Measurements from ENCODE around the gene LRTM2. TPM values are rescaled to one million over a fixed set of nuclear protein-coding genes. Genes with fewer than 3 reads are reported as not detected.

The LRTM2 gene
- total RNA-seq, 1 experiment from 2014 or later = not detected

DNA sequence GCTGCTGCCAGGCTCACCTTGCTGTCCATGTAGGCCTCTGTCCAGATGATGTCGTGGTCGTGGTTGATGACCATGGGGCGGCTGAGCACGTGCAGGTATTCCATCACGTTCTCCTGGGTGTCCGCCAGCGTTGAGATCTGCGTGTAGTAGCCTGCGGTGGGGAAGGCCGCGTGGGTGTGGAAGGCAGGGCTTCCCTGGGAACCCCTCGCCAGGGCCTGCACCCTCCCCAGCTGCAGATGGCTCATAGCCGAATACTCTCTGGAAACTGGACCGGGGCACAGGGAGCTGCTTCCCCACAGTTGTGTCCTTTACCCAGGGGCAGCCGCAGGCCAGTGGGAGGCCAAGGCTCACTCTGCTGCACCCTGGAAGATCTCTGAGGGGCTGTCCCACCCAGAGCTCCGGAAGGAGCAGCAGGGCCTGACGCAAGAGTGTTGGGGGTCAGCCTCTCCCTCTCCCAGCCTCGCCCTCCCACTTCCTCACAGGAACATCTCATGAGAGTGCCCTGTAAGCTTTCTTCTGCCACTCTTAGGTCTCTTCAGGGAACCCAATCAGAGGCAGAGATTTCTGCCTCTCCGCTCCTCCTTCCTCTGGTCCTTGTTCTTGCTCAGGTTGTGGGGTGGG, 62.6 kb downstream of the LRTM2 start:
- Histone ChIP-seq H3K4me1 (replicated peaks) (no peaks in the 10 kb centered on the region), H3K27ac (no peak overlapping the region)

GRCh38 chr12:1883513-1883912, 63.1 kb downstream of the LRTM2 start:
- H3K27me3 ChIP-seq (replicated peaks) = peaks cover 64% of the 10 kb centered on the region
- no peak overlapping the region for H3K27ac ChIP-seq
- H3K9me3 ChIP-seq (replicated peaks) = no peaks in the 10 kb centered on the region

More for the DNA sequence above, 62.6 kb downstream of the LRTM2 start:
- DNase-seq (ENCODE audit: low read depth in 1 of 2, low spot score in 2 of 2) = no peak
- Histone ChIP-seq H3K4me3 (no peak overlapping the region), H3K27me3 (replicated peaks) (peaks cover 61% of the 10 kb centered on the region), H3K36me3 (no peaks in the 10 kb centered on the region), H3K9me3 (replicated peaks) (no peaks in the 10 kb centered on the region)

DNA sequence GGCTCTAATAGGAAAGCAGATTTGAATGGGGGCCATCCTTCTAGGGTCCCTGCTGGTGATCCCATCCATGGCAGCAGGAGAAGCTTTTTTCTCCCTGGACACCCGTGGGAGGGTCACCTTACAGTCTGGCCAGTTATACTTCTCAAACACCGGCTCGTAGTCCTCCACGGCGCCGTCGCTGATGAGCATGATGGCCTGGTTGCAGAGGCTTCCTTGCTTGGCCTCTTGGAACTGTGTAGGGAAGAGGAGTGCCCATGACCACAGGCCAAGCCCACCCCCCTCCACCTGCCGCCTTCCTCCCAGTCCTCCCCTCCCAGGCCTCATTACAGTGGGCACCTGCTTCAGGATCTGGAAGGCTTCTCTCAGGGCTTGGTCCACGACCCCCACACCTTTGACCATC, 64.3 kb downstream of the LRTM2 start:
- no peaks in the 10 kb centered on the region for H3K36me3 ChIP-seq
- no peak for DNase-seq (ENCODE audit: low read depth in 1 of 2, low spot score in 2 of 2)
- H3K4me1 ChIP-seq (replicated peaks) = no peaks in the 10 kb centered on the region
- peaks cover 72% of the 10 kb centered on the region for H3K27me3 ChIP-seq (replicated peaks)
- H3K4me3 ChIP-seq = no peak overlapping the region
- no peaks in the 10 kb centered on the region for H3K9me3 ChIP-seq (replicated peaks)
- no peak overlapping the region for H3K27ac ChIP-seq

More at GRCh38 chr12:1883513-1883912, 63.1 kb downstream of the LRTM2 start:
- DNase-seq (ENCODE audit: low read depth in 1 of 2, low spot score in 2 of 2) = no peak
- H3K4me3 ChIP-seq = no peak overlapping the region
- H3K36me3 ChIP-seq = no peaks in the 10 kb centered on the region
- H3K4me1 ChIP-seq (replicated peaks) = no peaks in the 10 kb centered on the region

- H3K27me3 ChIP-seq (replicated peaks) = peaks cover 67% of the 10 kb centered on the region
- H3K4me1 ChIP-seq (replicated peaks) = no peaks in the 10 kb centered on the region
- no peaks in the 10 kb centered on the region for H3K9me3 ChIP-seq (replicated peaks)
- H3K36me3 ChIP-seq = no peaks in the 10 kb centered on the region
- no peak overlapping the region for H3K4me3 ChIP-seq
- H3K27ac ChIP-seq = no peak overlapping the region
- no peak for DNase-seq (ENCODE audit: low read depth in 1 of 2, low spot score in 2 of 2)
These were observed 64.8 kb downstream of the LRTM2 start for GRCh38 chr12:1885082-1885596.

GRCh38 chr12:1885599-1886245, 65.4 kb downstream of the LRTM2 start:
- Histone ChIP-seq H3K4me1 (replicated peaks) (no peaks in the 10 kb centered on the region), H3K36me3 (no peaks in the 10 kb centered on the region), H3K9me3 (replicated peaks) (no peaks in the 10 kb centered on the region), H3K27ac (no peak overlapping the region), H3K27me3 (replicated peaks) (peaks cover 62% of the 10 kb centered on the region), H3K4me3 (no peak overlapping the region)
- no peak for DNase-seq (ENCODE audit: low read depth in 1 of 2, low spot score in 2 of 2)

Other genes starting within 250 kb of the LRTM2 start
- 8.1 and 16.1 TPM in 2 replicates for gene FBXL14, start 226.0 kb upstream of the LRTM2 start, total RNA-seq (2014; rRNA removed; shearing (Covaris generic))
- gene WNT5B, start 191.3 kb upstream of the LRTM2 start, total RNA-seq (2014; rRNA removed; shearing (Covaris generic)) = 8.9 and 15.4 TPM in 2 replicates
- 18.2 and 38.7 TPM in 2 replicates for gene ADIPOR2, start 129.5 kb upstream of the LRTM2 start, total RNA-seq (2014; rRNA removed; shearing (Covaris generic))
- gene CACNA2D4, start 98.1 kb downstream of the LRTM2 start, total RNA-seq (2014; rRNA removed; shearing (Covaris generic)) = not detected in 2 replicates
- gene DCP1B, start 183.9 kb downstream of the LRTM2 start, total RNA-seq (2014; rRNA removed; shearing (Covaris generic)) = 15.4 and 17.8 TPM in 2 replicates
- 6.1 and 17.0 TPM in 2 replicates for gene CACNA1C, start 232.4 kb downstream of the LRTM2 start, total RNA-seq (2014; rRNA removed; shearing (Covaris generic))

Measured in SJSA1 (cell line).